Tibial artery (tissue), 4 donors: ENCODE results near the gene MTG1.
A peak's percentile ranks its signal among the peaks of the same experiment; 100 is the strongest.

Source experiments
- DNase-seq, 2 donors: peaks; one replicate each; pipeline ENCODE4 v3.0.0-alpha.2; 2019
- H3K27ac ChIP-seq, 2 donors: fragments of 200-600 bp; sonication (generic) in 1 of 2; 1 replicate in 1 of 2; 2 replicates in 1 of 2; pipeline ENCODE4 v1.5.1; 2018 to 2019; ENCODE audit warnings: mild to moderate bottlenecking in 1 of 2
- H3K27me3 ChIP-seq, 2 donors: fragments of 200-600 bp; sonication (generic) in 1 of 2; one replicate each; pipeline versions ENCODE4 v1.5.1 to v1.6.0; 2016 to 2019
- H3K36me3 ChIP-seq, 3 donors: fragments of 200-600 bp; sonication (generic) in 2 of 3; one replicate each; pipeline ENCODE4 v1.5.1; 2016 to 2019; ENCODE audit warnings: mild to moderate bottlenecking in 2 of 3
- H3K4me1 ChIP-seq, 4 donors: fragments of 200-600 bp; sonication (generic) in 2 of 4; 1 replicate in 3 of 4; 2 replicates in 1 of 4; pipeline ENCODE4 v1.5.1; 2016 to 2019
- H3K4me3 ChIP-seq, 2 donors: fragments of 200-600 bp; sonication (generic) in 1 of 2; 1 replicate in 1 of 2; 2 replicates in 1 of 2; pipeline ENCODE4 v1.5.1; 2018 to 2019; ENCODE audit warnings: mild to moderate bottlenecking in 2 of 2
- H3K9me3 ChIP-seq, 3 donors: fragments of 200-600 bp; sonication (generic) in 1 of 3; one replicate each; pipeline ENCODE4 v1.5.1; 2016 to 2019
- CTCF ChIP-seq, 2 experiments: fragments of 200-600 bp in 1 of 2; fragments of 450-650 bp in 1 of 2; IDR thresholded peaks; one replicate each; pipeline ENCODE4 v1.5.1; 2017 to 2019; ENCODE audit warnings: antibody characterized with exemption in 2 of 2, mild to moderate bottlenecking in 1 of 2, moderate library complexity in 1 of 2
- intact Hi-C: fragments of 100-400 bp; cut with DNase I; formaldehyde crosslinking; loops from one replicate; pipeline ENCODE4 v1.15.0; 2023; ENCODE audit warnings: low total_unique reads

Gene MTG1

GRCh38 chr10:133445751-133446708 is 52.1 kb downstream of the MTG1 start:
- Histone ChIP-seq H3K4me3 (no peak overlapping the region), H3K27ac (no peak overlapping the region), H3K36me3 (peaks cover 4 to 12% (median 12%) of the 10 kb centered on the region in 3 donors), H3K9me3 (peaks cover 3 to 41% (median 29%) of the 10 kb centered on the region in 3 donors), H3K4me1 (no peaks in the 10 kb centered on the region), H3K27me3 (no peaks in the 10 kb centered on the region)
- TF ChIP-seq CTCF (IDR thresholded peaks at IDR 0.05): no peak
- intact Hi-C loops: no loop called here
- DNase-seq: peak in 1 of 2 donors; percentile 59

GRCh38 chr10:133446979-133447378 is 53.0 kb downstream of the MTG1 start:
- no peak for TF ChIP-seq CTCF (IDR thresholded peaks at IDR 0.05)
- intact Hi-C loops: no loop called here
- no peaks in the 10 kb centered on the region for H3K27me3 ChIP-seq

GRCh38 chr10:133448120-133448519 is 54.2 kb downstream of the MTG1 start:
- H3K27me3 ChIP-seq: no peaks in the 10 kb centered on the region
- TF ChIP-seq CTCF (IDR thresholded peaks at IDR 0.05): no peak
- intact Hi-C loops: no loop called here
- H3K4me1 ChIP-seq: no peaks in the 10 kb centered on the region
- H3K4me3 ChIP-seq: no peak overlapping the region
- peaks cover 3 to 41% (median 29%) of the 10 kb centered on the region in 3 donors for H3K9me3 ChIP-seq
- peaks cover 2 to 7% (median 4%) of the 10 kb centered on the region in 3 donors for H3K36me3 ChIP-seq
- DNase-seq: no peak
- no peak overlapping the region for H3K27ac ChIP-seq

More at GRCh38 chr10:133446979-133447378, 53.0 kb downstream of the MTG1 start:
- Histone ChIP-seq H3K36me3 (peaks cover 4 to 12% (median 7%) of the 10 kb centered on the region in 3 donors), H3K27ac (no peak overlapping the region), H3K4me1 (no peaks in the 10 kb centered on the region), H3K9me3 (peaks cover 3 to 41% (median 29%) of the 10 kb centered on the region in 3 donors), H3K4me3 (no peak overlapping the region)
- no peak for DNase-seq

GRCh38 chr10:133451346-133451745 is 57.4 kb downstream of the MTG1 start:
- H3K4me1 ChIP-seq: no peaks in the 10 kb centered on the region

GRCh38 chr10:133452453-133452852 is 58.5 kb downstream of the MTG1 start:
- H3K4me3 ChIP-seq: no peak overlapping the region
- H3K27ac ChIP-seq: no peak overlapping the region
- H3K27me3 ChIP-seq: no peaks in the 10 kb centered on the region
- no peak for DNase-seq
- H3K9me3 ChIP-seq: peaks cover 0 to 20% (median 14%) of the 10 kb centered on the region in 3 donors
- H3K4me1 ChIP-seq: no peaks in the 10 kb centered on the region
- no peak for TF ChIP-seq CTCF (IDR thresholded peaks at IDR 0.05)
- peaks cover 2 to 13% (median 4%) of the 10 kb centered on the region in 3 donors for H3K36me3 ChIP-seq
- intact Hi-C loops: no loop called here

More at GRCh38 chr10:133451346-133451745, 57.4 kb downstream of the MTG1 start:
- intact Hi-C loops: no loop called here
- TF ChIP-seq CTCF (IDR thresholded peaks at IDR 0.05): no peak
- no peaks in the 10 kb centered on the region for H3K27me3 ChIP-seq
- peaks cover 2 to 5% (median 4%) of the 10 kb centered on the region in 3 donors for H3K36me3 ChIP-seq
- no peak overlapping the region for H3K27ac ChIP-seq
- no peak overlapping the region for H3K4me3 ChIP-seq
- peaks cover 3 to 31% (median 22%) of the 10 kb centered on the region in 3 donors for H3K9me3 ChIP-seq
- no peak for DNase-seq
